Skin epidermis (tissue), 12 donors: Measurements from ENCODE around the gene LGR6.

Experiments used
- H3K27ac ChIP-seq, 21 experiments: fragments of 200-600 bp; sonication (generic) in 11 of 21; one replicate each; pipeline ENCODE4 v1.5.0; 2020; ENCODE audit warnings: mild to moderate bottlenecking in 3 of 21, inconsistent platforms in 2 of 21, moderate library complexity in 2 of 21
- H3K4me3 ChIP-seq, 7 experiments: fragments of 200-600 bp; sonication (generic) in 2 of 7; one replicate each; pipeline ENCODE4 v1.5.0; 2020; ENCODE audit warnings: inconsistent platforms in 2 of 7, mild to moderate bottlenecking in 2 of 7, moderate library complexity in 1 of 7

The LGR6 gene

GRCh38 chr1:202193614-202194327 is at the start of gene LGR6:
LGR6 (plus strand) TSS chr1:202193799; CDS start chr1:202193990, 191 bp downstream.
- Histone ChIP-seq H3K27ac (peak within 1 kb of the TSS in 1 of 21 experiments; percentile 63), H3K4me3 (peak within 1 kb of the TSS in 4 of 7 experiments; percentile 16 to 43 (median 35))

GRCh38 chr1:202144402-202145067 is 49.1 kb upstream of the LGR6 start, which contains the start of gene ARL8A:
ARL8A (minus strand) TSS chr1:202144737; CDS start chr1:202144572, 165 bp downstream.
- Histone ChIP-seq H3K4me3 (peak within 1 kb of the TSS; percentile 78 to 97 (median 86)), H3K27ac (peak within 1 kb of the TSS; percentile 37 to 98 (median 93))

GRCh38 chr1:202145068-202145743 is 48.4 kb upstream of the LGR6 start:
- Histone ChIP-seq H3K27ac (peak overlapping the region; percentile 37 to 98 (median 93)), H3K4me3 (peak overlapping the region; percentile 78 to 97 (median 86))

GRCh38 chr1:202145744-202146140 is 47.9 kb upstream of the LGR6 start:
- H3K4me3 ChIP-seq = peak overlapping the region in 1 of 7 experiments; percentile 97

GRCh38 chr1:202146279-202146678 is 47.3 kb upstream of the LGR6 start:
- no peak overlapping the region for H3K4me3 ChIP-seq
- H3K27ac ChIP-seq = no peak overlapping the region

More at GRCh38 chr1:202145744-202146140, 47.9 kb upstream of the LGR6 start:
- H3K27ac ChIP-seq = peak overlapping the region in 1 of 21 experiments; percentile 98

GRCh38 chr1:202146993-202147392 is 46.6 kb upstream of the LGR6 start:
- Histone ChIP-seq H3K4me3 (no peak overlapping the region), H3K27ac (no peak overlapping the region)

GRCh38 chr1:202148391-202148790 is 45.2 kb upstream of the LGR6 start:
- H3K27ac ChIP-seq = no peak overlapping the region

GRCh38 chr1:202149566-202149965 is 44.0 kb upstream of the LGR6 start:
- no peak overlapping the region for H3K4me3 ChIP-seq
- no peak overlapping the region for H3K27ac ChIP-seq

More at GRCh38 chr1:202148391-202148790, 45.2 kb upstream of the LGR6 start:
- no peak overlapping the region for H3K4me3 ChIP-seq

- Histone ChIP-seq H3K4me3 (no peak overlapping the region), H3K27ac (no peak overlapping the region)
Observed at GRCh38 chr1:202150187-202150586, 43.4 kb upstream of the LGR6 start.

- no peak overlapping the region for H3K27ac ChIP-seq
- no peak overlapping the region for H3K4me3 ChIP-seq
Observed at GRCh38 chr1:202150602-202151001, 43.0 kb upstream of the LGR6 start.

GRCh38 chr1:202151045-202151444 is 42.6 kb upstream of the LGR6 start:
- Histone ChIP-seq H3K27ac (no peak overlapping the region), H3K4me3 (no peak overlapping the region)

GRCh38 chr1:202152399-202152798 is 41.2 kb upstream of the LGR6 start:
- Histone ChIP-seq H3K4me3 (no peak overlapping the region), H3K27ac (no peak overlapping the region)

- no peak overlapping the region for H3K4me3 ChIP-seq
Observed at GRCh38 chr1:202153284-202153683, 40.3 kb upstream of the LGR6 start.

GRCh38 chr1:202154148-202154765 is 39.3 kb upstream of the LGR6 start:
- Histone ChIP-seq H3K27ac (no peak overlapping the region), H3K4me3 (no peak overlapping the region)

More at GRCh38 chr1:202153284-202153683, 40.3 kb upstream of the LGR6 start:
- no peak overlapping the region for H3K27ac ChIP-seq

GRCh38 chr1:202154766-202155477 is 38.7 kb upstream of the LGR6 start:
- H3K4me3 ChIP-seq = no peak overlapping the region
- H3K27ac ChIP-seq = no peak overlapping the region

GRCh38 chr1:202155478-202156021 is 38.0 kb upstream of the LGR6 start:
- Histone ChIP-seq H3K27ac (no peak overlapping the region), H3K4me3 (no peak overlapping the region)

- no peak overlapping the region for H3K4me3 ChIP-seq
- H3K27ac ChIP-seq = no peak overlapping the region
Observed at GRCh38 chr1:202156590-202156989, 37.0 kb upstream of the LGR6 start.

- no peak overlapping the region for H3K4me3 ChIP-seq
- H3K27ac ChIP-seq = peak overlapping the region in 1 of 21 experiments; percentile 1
Observed at GRCh38 chr1:202157945-202158344, 35.7 kb upstream of the LGR6 start.
